Neural progenitor cell (in vitro differentiated cells): ENCODE data around the gene ERGIC1. TPM values are rescaled to one million over a fixed set of nuclear protein-coding genes. Genes with fewer than 3 reads are reported as not detected.

Experiments used
- DNase-seq: peaks from one replicate; pipeline ENCODE4 v3.0.0-alpha.2; 2016; ENCODE audit warnings: low spot score
- H2AFZ ChIP-seq: fragments of 200-600 bp; sonication (generic); replicated peaks from 2 replicates; pipeline ENCODE4 v1.6.1; 2016; ENCODE audit warnings: antibody characterized with exemption
- H3F3A ChIP-seq: fragments of 200-600 bp; sonication (generic); 2 replicates; pipeline ENCODE4 v1.6.1; 2016; ENCODE audit warnings: antibody characterized with exemption, low read depth
- H3K27ac ChIP-seq: fragments of 200-600 bp; sonication (generic); 2 replicates; pipeline ENCODE4 v1.5.1; 2016; ENCODE audit warnings: mild to moderate bottlenecking
- H3K27me3 ChIP-seq: fragments of 200-600 bp; sonication (generic); 2 replicates; pipeline ENCODE4 v1.6.1; 2016; ENCODE audit warnings: mild to moderate bottlenecking, moderate library complexity
- H3K36me3 ChIP-seq: fragments of 200-600 bp; sonication (generic); 2 replicates; pipeline ENCODE4 v1.5.1; 2016
- H3K4me1 ChIP-seq: fragments of 200-600 bp; sonication (generic); 2 replicates; pipeline ENCODE4 v1.6.1; 2016; ENCODE audit warnings: mixed run types
- H3K4me2 ChIP-seq: fragments of 200-600 bp; sonication (generic); 2 replicates; pipeline ENCODE4 v1.6.1; 2016
- H3K4me3 ChIP-seq: fragments of 200-600 bp; sonication (generic); 2 replicates; pipeline ENCODE4 v1.5.1; 2016
- H3K79me2 ChIP-seq: fragments of 200-600 bp; sonication (generic); 2 replicates; pipeline ENCODE4 v1.6.1; 2016; ENCODE audit warnings: low read depth
- H3K9ac ChIP-seq: fragments of 200-600 bp; sonication (generic); 2 replicates; pipeline ENCODE4 v1.6.1; 2016
- H3K9me3 ChIP-seq: fragments of 200-600 bp; sonication (generic); 2 replicates; pipeline ENCODE4 v1.5.1; 2016; ENCODE audit warnings: low read depth
- H4K20me1 ChIP-seq: fragments of 200-600 bp; sonication (generic); 2 replicates; pipeline ENCODE4 v1.6.1; 2016; ENCODE audit warnings: low read depth
- H3K27ac Mint-ChIP-seq: 3 replicates; pipeline ENCODE4 v1.8.0; 2021; ENCODE audit warnings: mixed read lengths
- H3K27me3 Mint-ChIP-seq: 2 replicates; pipeline ENCODE4 v1.8.0; 2022; ENCODE audit warnings: low read depth, mild to moderate bottlenecking, inconsistent platforms, moderate library complexity, mixed read lengths; ENCODE audit not compliant: insufficient read depth
- H3K36me3 Mint-ChIP-seq: 3 replicates; pipeline ENCODE4 v1.8.0; 2021; ENCODE audit warnings: mixed read lengths
- H3K4me1 Mint-ChIP-seq: 3 replicates; pipeline ENCODE4 v1.8.0; 2021; ENCODE audit warnings: mixed read lengths
- H3K4me3 Mint-ChIP-seq: 3 replicates; pipeline ENCODE4 v1.8.0; 2021; ENCODE audit warnings: mild to moderate bottlenecking, moderate library complexity, mixed read lengths
- H3K9me3 Mint-ChIP-seq: 3 replicates; pipeline ENCODE4 v1.8.0; 2020; ENCODE audit warnings: mixed read lengths
- EZH2 ChIP-seq: fragments of 200-600 bp; sonication (generic); IDR thresholded peaks from 2 replicates; pipeline ENCODE4 v1.6.1; 2017; ENCODE audit warnings: antibody characterized with exemption, mild to moderate bottlenecking, moderate library complexity
- EZH2phosphoT487 ChIP-seq: fragments of 200-600 bp; sonication (generic); IDR thresholded peaks from 2 replicates; pipeline ENCODE4 v1.6.1; 2017; ENCODE audit warnings: antibody characterized with exemption
- total RNA-seq: library from RNA; depleted of rRNA; stranded (reverse); fragments of >200 nt; gene quantifications from 2 replicates; pipeline ENCODE4 v1.2.3, GENCODE V29; 2015; ENCODE audit warnings: low replicate concordance
- TF ChIP-seq, protein P1 (sequence below): fragments of 200-600 bp; sonication (generic); IDR thresholded peaks from 2 replicates; pipeline ENCODE4 v1.5.1; 2017; ENCODE audit warnings: antibody characterized with exemption, mild to moderate bottlenecking

Gene ERGIC1
- total RNA-seq, 1 donor from 2014 or later = 28.7 TPM

DNA sequence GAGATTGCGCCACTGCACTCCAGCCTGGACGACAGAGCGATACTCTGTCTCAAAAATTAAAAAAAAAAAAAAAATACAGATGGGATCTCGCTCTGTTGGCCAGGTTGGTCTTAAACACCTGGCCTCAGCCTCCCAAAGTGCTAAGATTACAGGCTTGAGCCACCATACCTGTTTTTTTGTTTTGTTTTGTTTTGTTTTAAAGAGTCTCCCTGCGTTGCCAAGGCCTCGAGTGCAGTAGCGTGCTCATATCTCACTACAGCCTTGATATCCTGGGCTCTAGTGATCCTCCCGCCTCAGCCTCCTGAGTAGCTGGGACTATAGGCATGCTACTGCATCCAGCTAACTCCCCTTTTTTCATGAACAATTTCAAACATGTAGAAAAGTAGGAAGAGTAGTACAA lies 156.7 kb downstream of the ERGIC1 start:
- no peak for TF ChIP-seq EZH2
- TF ChIP-seq, protein P1, sequence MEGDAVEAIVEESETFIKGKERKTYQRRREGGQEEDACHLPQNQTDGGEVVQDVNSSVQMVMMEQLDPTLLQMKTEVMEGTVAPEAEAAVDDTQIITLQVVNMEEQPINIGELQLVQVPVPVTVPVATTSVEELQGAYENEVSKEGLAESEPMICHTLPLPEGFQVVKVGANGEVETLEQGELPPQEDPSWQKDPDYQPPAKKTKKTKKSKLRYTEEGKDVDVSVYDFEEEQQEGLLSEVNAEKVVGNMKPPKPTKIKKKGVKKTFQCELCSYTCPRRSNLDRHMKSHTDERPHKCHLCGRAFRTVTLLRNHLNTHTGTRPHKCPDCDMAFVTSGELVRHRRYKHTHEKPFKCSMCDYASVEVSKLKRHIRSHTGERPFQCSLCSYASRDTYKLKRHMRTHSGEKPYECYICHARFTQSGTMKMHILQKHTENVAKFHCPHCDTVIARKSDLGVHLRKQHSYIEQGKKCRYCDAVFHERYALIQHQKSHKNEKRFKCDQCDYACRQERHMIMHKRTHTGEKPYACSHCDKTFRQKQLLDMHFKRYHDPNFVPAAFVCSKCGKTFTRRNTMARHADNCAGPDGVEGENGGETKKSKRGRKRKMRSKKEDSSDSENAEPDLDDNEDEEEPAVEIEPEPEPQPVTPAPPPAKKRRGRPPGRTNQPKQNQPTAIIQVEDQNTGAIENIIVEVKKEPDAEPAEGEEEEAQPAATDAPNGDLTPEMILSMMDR = no peak
- TF ChIP-seq EZH2phosphoT487 = no peak
- H3K4me3 Mint-ChIP-seq = no peak overlapping the region
- Histone ChIP-seq H3K9me3 (no peaks in the 10 kb centered on the region), H3K4me2 (no peak overlapping the region), H3K36me3 (peaks cover 3% of the 10 kb centered on the region), H3K27ac (no peak overlapping the region), H3K27me3 (no peaks in the 10 kb centered on the region), H4K20me1 (no peaks in the 10 kb centered on the region), H3K4me3 (no peak overlapping the region), H3F3A (no peaks in the 10 kb centered on the region), H2AFZ (no peak overlapping the region), H3K9ac (no peak overlapping the region), H3K4me1 (no peaks in the 10 kb centered on the region), H3K79me2 (peaks cover 72% of the 10 kb centered on the region)
- H3K36me3 Mint-ChIP-seq = peaks cover 17% of the 10 kb centered on the region
- peaks cover 2% of the 10 kb centered on the region for H3K27me3 Mint-ChIP-seq
- no peaks in the 10 kb centered on the region for H3K9me3 Mint-ChIP-seq
- peaks cover 3% of the 10 kb centered on the region for H3K4me1 Mint-ChIP-seq
- DNase-seq = no peak
- H3K27ac Mint-ChIP-seq = no peak overlapping the region

DNA sequence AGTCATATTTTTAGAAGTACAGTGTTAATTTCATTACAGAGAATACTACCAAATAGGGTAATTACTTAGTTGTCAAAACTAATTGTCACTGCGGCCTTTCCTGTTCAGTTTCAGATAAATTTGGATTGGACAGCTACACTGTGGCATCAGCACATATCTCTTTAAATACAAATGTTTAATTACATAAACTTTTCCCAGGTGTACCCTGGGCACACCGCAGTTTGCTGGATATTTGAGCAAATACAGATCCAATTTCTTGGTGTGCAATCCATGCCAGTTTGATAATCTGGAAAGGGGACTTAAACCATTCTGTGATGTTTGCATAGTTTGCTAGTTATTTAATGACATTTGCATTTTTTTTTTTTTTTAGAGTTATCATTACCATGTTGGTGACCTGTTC lies 160.4 kb downstream of the ERGIC1 start:
- Mint-ChIP-seq H3K4me3 (no peak overlapping the region), H3K36me3 (peaks cover 20% of the 10 kb centered on the region), H3K9me3 (no peaks in the 10 kb centered on the region), H3K27me3 (peaks cover 4% of the 10 kb centered on the region), H3K27ac (no peak overlapping the region), H3K4me1 (peaks cover 3% of the 10 kb centered on the region)
- H3K27ac ChIP-seq = no peak overlapping the region
- H2AFZ ChIP-seq = no peak overlapping the region
- no peaks in the 10 kb centered on the region for H4K20me1 ChIP-seq
- H3K79me2 ChIP-seq = peaks cover 41% of the 10 kb centered on the region
- DNase-seq = no peak
- no peaks in the 10 kb centered on the region for H3K4me1 ChIP-seq
- H3K9ac ChIP-seq = no peak overlapping the region
- H3K36me3 ChIP-seq = peaks cover 10% of the 10 kb centered on the region
- no peaks in the 10 kb centered on the region for H3F3A ChIP-seq
- H3K4me3 ChIP-seq = no peak overlapping the region
- TF ChIP-seq EZH2phosphoT487 = no peak
- no peak for TF ChIP-seq EZH2
- TF ChIP-seq, protein P1 = no peak
- H3K27me3 ChIP-seq = no peaks in the 10 kb centered on the region
- H3K9me3 ChIP-seq = no peaks in the 10 kb centered on the region
- no peak overlapping the region for H3K4me2 ChIP-seq

DNA sequence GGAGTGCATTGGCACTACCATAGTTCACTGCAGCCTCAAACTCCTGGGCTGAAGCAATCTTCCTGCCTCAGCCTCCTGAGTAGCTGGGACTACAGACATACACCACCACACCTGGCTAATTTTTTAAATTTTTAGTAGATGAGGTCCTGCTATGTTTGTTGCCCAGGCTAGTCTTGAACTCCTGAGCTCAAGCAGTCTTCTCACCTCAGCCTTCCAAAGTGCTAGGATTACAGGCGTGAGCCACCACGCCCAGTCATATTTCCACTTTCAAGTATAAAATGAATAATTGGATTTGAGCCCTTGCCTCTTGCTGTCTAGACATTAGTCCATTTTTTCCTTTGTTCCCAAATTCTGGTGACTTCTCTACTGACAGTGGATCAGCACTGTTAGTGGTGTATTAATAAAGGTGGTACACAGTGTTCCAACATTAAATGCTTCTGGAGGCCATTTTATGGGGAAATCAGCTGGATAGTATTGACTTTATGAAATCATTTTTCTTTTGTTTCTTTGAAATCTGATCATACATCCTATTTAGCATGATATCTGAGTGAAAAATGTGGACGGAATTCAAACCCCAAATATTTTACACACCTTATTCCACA lies 165.4 kb downstream of the ERGIC1 start:
- no peak overlapping the region for H3K27ac Mint-ChIP-seq
- H3K9ac ChIP-seq = no peak overlapping the region
- H3K4me3 Mint-ChIP-seq = no peak overlapping the region
- H3K79me2 ChIP-seq = peaks cover 50% of the 10 kb centered on the region
- H3K4me2 ChIP-seq = no peak overlapping the region
- peaks cover 20% of the 10 kb centered on the region for H4K20me1 ChIP-seq
- peaks cover 3% of the 10 kb centered on the region for H3K4me1 Mint-ChIP-seq
- H2AFZ ChIP-seq = no peak overlapping the region
- H3K9me3 Mint-ChIP-seq = no peaks in the 10 kb centered on the region
- no peaks in the 10 kb centered on the region for H3F3A ChIP-seq
- peaks cover 11% of the 10 kb centered on the region for H3K4me1 ChIP-seq
- H3K27ac ChIP-seq = no peak overlapping the region
- H3K36me3 ChIP-seq = peaks cover 10% of the 10 kb centered on the region
- no peaks in the 10 kb centered on the region for H3K9me3 ChIP-seq
- DNase-seq = no peak
- no peak for TF ChIP-seq EZH2phosphoT487
- TF ChIP-seq, protein P1 = no peak
- no peak for TF ChIP-seq EZH2
- peaks cover 10% of the 10 kb centered on the region for H3K36me3 Mint-ChIP-seq
- no peaks in the 10 kb centered on the region for H3K27me3 ChIP-seq
- H3K4me3 ChIP-seq = no peak overlapping the region
- peaks cover 4% of the 10 kb centered on the region for H3K27me3 Mint-ChIP-seq
